Measurements from ENCODE around the gene EXOC3L1. TPM values are rescaled to one million over a fixed set of nuclear protein-coding genes. Genes with fewer than 3 reads are reported as not detected.

The EXOC3L1 gene, protein sequence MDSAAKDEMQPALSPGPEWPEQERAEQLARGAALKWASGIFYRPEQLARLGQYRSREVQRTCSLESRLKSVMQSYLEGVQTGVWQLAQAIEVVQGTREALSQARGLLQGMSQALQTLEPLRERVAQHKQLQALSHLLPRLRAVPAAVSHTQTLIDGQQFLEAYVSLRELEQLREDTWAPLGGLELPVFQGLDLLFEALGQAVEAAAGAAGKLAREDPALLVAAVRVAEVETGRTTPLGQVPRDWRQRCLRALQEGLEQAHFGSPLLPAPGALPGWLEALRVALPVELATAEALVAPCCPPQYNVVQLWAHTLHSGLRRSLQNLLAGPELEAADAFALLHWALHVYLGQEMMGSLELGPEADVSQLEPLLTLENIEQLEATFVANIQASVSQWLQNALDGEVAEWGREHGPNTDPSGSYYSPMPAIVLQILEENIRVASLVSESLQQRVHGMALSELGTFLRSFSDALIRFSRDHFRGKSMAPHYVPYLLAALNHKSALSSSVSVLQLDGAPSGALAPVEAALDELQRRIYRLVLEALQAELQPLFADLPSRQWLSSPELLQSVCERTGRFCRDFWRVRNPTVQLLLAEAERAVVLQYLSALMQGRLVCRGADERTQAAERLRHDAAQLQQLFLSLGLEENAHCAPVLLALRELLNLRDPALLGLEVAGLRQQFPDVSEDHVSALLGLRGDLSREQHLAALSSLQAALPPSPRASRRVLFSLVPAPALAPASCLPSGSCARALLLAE
- 0.13 TPM in 1 of 2 replicates, not detected in the other for total RNA-seq

DNA sequence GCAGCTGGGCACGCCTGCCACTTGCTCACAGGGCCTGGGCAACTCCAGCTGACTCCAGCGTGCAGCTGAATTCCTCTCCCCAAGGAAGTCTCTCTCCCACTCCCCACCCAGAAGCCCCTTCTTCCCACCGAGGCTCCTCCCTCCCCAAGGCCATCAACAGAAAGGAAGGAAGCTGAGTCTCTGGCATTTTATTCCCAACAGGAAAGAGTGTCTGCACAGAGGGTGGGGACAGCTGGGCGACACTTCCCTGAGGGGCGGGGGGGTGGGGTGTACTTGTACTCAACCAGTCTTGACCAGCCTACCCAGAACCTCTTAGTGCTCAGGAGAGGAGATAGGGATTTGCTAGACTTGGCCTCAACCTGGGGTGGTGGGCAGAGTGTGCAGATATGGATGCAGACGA lies at the start of gene EXOC3L1:
Gene EXOC3L1, minus strand, starts transcription at position 96 of the 400 bp plus-strand sequence. CDS start 460 bp downstream, outside the sequence.

DNA sequence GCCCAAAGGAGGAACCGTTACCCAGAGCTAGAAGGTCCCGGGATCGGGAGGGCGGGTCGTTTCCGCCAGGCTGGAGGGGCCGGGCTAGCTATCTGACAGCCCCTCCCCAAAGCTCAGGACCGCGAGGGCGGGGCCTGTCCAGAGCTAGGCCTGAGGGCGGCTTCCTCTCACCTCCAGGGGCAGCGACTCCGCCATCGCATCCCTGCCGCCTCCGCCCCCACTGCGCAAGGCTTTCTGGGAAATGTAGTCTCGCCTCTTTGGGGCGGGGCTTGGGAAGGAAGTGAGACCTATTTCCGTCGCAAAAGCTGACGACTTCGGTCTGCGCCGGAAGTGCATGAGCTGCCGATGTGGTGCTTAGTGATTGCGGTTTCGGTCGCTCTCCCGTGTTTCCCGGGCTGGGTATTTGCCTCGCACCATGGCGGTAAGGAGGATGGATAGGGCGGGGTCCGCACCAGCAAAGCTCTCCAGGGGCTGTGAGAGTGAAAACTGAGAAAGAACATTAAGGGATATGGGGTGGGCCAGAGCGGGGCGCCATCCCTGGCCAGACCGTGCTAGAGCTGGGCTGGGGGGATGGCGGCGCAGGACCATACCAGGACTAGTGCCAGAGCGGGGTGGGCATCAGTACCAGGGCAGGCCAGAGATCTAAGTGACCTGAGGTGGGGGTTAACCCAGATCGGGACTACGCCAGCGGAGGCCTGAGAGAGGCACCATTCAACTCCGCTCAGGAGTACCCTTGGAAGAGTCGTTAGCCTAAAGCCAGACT lies 37.0 kb upstream of the EXOC3L1 start, which contains the start of gene TMEM208:
Gene TMEM208, plus strand, starts transcription at position 327 of the 763 bp plus-strand sequence. Its CDS starts 89 bp downstream, at position 416.

DNA sequence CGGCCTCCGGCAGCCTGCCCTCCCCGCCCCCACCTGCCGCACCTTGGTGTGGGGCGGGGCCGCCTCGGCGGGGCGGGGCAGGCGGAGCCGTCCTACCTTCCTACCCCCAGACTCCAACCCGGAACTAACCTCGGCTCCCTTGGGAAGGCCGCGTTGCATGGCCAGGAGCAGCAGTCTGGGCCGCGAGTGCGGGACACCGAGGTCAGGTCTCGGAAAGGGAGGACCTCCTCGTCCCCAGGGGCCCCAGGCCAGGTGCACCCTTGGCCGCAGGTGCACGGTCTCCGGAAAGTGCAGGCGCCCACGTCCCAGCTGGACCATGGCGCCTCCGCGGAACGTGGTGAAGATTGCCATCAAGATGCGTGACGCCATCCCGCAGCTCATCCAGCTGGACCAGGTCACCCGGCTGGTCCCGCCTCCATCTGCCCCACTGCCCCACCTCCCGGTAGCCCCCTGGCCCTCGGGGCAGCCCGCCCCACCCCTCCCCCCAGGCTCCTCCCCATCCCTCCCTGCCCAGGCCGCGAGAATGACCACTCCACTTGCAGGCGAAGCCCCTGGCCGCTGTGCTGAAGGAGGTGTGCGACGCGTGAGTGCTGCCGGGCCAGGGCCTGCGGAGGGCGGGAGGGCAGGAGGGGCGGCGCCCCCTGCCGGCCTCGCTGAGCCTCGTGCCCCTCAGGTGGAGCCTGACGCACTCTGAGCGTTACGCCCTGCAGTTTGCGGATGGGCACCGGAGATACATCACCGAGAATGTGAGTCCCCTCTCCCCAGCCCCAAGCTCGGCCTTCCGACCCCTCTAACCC lies 9.3 kb upstream of the EXOC3L1 start, which contains the start of gene ELMO3:
Gene ELMO3, plus strand, starts transcription at position 121 of the 797 bp plus-strand sequence. Its CDS starts 196 bp downstream, at position 317.

DNA sequence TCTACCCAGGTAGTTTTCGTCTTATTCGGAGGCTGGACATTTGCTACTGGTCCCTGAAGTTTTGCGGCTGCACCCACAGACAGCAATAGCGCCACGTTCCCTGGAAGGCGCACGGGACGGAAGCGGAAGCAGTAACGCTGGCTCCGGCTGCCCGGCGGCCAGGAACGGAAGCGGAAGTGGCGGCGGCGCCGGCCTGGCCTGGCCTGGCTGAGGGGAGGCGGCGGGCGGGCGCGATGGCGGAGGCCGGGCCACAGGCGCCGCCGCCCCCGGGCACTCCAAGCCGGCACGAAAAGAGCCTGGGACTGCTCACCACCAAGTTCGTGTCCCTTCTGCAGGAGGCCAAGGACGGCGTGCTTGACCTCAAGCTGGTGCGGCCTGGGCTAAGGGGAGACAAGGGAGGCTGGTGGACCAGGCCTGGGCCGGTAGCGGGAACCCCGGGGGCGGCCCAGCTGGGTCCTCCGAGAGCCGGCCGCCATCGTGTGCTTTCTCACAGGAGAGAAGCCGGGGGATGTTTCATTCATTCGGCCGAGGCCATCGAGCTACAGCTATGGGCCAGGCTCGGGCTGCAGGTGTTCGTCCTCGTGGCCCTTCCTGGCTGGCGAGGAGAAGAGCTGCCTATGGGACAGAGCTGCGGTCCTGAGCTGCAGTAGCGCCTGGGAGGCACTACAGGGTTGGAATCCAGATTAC lies 2.2 kb upstream of the EXOC3L1 start, which contains the start of gene E2F4:
Gene E2F4, plus strand, starts transcription at position 161 of the 687 bp plus-strand sequence. Its CDS starts 73 bp downstream, at position 234.

DNA sequence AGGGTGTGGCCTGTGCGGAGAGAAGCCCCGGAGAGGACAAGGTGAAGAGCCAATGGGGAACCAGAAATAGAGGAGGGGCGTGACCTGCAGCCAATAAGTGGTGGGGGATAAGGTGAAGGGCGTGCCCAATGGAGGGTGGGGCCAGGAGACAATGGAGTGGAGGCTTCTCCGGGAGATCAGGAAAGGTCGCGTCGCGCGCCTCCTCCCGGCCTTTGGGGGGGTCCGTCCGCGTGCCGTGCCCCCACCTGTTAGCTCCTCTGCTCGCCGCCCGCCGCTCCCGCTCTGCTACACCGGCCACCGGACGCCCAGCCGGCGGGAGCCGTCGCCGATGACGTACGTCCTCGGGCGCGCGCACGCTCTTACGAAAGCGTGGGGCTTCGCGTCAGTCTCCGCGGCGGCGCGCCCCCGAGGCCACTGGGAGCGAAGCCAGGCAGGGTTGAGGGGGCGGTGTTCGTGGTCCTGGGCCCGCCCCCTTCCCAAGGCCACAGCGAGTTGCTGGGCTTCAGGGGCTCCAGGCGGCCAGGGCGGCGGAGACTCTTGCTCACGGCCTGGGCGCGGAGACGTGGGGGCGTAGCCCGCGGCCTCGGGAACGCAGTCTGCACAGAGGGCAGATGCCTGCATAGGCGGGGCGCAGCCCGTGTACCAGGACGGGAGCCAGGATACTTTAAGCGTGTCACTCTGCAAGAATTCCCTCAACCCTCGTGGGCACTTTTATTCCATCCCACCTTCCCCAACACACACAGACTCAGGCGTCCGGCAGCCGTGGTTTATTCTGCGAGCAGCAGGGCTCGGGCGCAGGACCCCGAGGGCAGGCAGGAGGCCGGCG lies 6.1 kb downstream of the EXOC3L1 start, which contains the start of gene MATCAP1:
Gene MATCAP1, minus strand, starts transcription at position 337 of the 826 bp plus-strand sequence. CDS start 3,353 bp downstream, outside the sequence.

DNA sequence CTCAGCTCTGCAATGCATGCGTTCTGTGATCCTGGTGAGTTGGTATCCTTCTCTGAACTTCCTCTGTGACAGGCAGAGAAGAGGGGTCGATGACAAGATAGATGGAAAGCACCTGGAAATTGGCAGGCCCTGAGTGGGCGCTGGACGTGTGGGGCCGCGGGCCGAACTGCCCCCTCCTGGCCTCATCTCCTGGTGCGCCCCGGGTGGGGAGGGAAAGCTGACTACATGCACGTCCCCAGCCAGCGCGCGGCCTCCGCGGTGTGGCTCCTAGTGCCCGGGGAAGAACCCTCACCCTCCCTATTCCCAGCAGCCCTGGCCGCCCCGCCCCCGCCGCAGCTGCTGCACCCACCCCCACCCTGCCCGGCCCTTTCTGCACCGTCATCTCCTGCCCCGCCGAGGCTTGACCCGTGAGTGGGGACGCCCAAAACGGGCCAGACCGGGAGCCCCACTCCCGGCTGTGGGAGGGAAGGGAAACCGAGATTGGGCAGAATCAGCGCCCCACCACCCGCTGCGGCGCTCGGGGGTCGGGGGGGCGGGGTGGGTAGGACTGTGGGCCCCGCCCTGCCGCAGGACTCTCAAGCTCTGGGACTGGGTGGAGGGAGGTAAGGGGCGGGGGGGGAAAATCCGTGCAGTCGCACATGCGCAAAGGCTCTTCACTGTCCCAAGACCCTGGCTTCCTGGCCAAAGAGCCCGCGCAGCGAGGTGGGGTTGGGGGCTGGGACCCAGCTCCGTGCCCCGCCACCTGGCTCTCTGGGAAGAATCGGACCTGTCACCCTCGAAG lies 19.6 kb downstream of the EXOC3L1 start, which contains the start of gene NOL3:
Gene NOL3, plus strand, starts transcription at position 371 of the 781 bp plus-strand sequence.

DNA sequence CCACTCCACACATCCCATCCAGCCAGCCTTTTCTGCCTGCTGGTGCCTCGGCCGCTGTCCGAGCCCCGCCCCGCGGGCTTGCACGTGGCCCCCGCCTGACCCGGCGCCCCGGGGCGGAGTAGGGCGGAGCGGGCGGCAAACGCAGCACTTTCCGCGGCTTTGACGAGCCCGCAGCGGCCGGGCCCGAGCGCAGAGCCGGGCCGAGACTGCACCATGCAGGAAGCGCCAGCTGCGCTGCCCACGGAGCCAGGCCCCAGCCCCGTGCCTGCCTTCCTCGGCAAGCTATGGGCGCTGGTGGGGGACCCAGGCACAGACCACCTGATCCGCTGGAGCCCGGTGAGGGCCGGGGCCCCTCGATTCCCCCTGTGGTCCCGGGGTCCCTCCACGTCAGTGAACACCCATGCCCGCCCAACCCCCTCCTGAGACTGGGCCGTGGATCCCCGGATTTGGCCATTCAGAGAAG lies 25.3 kb downstream of the EXOC3L1 start, which contains the start of gene HSF4:
Gene HSF4, plus strand, starts transcription at position 147 of the 463 bp plus-strand sequence. Its CDS starts 67 bp downstream, at position 214.

DNA sequence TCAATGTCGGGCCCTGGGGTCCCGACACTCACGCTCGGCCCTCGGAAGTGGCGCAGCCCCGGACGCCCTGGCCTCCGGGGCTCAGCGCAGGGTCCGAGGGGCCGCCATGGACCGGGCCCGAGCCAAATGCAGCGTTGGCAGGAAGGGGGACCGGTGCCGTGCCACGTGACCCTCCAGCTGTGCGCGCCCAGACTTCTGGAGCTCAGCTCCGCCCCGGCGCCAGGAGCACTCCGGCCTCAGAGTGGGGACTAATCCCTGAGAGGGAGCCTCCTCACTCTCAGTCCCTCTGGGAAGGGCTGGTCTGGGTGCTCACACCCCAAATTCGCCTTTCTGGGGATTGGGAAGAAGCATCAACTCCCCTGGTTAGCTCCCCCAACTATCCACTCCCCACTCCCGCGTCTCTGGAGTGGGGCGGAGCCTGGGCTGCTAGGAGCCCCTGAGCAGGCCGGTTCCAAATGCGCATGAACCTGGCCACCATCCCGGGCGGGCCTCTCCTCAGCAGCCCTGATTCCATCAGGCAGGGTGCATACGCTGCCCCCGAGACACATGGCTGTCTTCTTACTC lies 39.0 kb downstream of the EXOC3L1 start, which contains the start of gene B3GNT9:
Gene B3GNT9, minus strand, starts transcription at position 166 of the 564 bp plus-strand sequence. CDS start 513 bp downstream, outside the sequence.

Other genes starting within 250 kb of the EXOC3L1 start
- gene CES3, start 228.9 kb downstream of the EXOC3L1 start, total RNA-seq: under 0.01 and 0.38 TPM in 2 replicates
- gene CES4A, start 201.5 kb downstream of the EXOC3L1 start, total RNA-seq: 0.98 and 2.4 TPM in 2 replicates
- 27.5 and 70.4 TPM in 2 replicates for gene CBFB, start 161.0 kb downstream of the EXOC3L1 start, total RNA-seq
- gene PHAF1, start 80.2 kb downstream of the EXOC3L1 start, total RNA-seq: 12.4 and 17.3 TPM in 2 replicates
- gene B3GNT9, start 39.1 kb downstream of the EXOC3L1 start, total RNA-seq: 5.7 and 13.3 TPM in 2 replicates
- 14.7 and 21.8 TPM in 2 replicates for gene TRADD, start 30.2 kb downstream of the EXOC3L1 start, total RNA-seq
- 5.7 and 18.8 TPM in 2 replicates for gene FBXL8, start 30.2 kb downstream of the EXOC3L1 start, total RNA-seq
- gene HSF4, start 25.4 kb downstream of the EXOC3L1 start, total RNA-seq: 0.65 and 10.3 TPM in 2 replicates
- 27.7 and 30.3 TPM in 2 replicates for gene NOL3, start 19.6 kb downstream of the EXOC3L1 start, total RNA-seq
- 6.2 and 16.0 TPM in 2 replicates for gene MATCAP1, start 6.2 kb downstream of the EXOC3L1 start, total RNA-seq
- 75.2 and 102 TPM in 2 replicates for gene E2F4, start 2.0 kb upstream of the EXOC3L1 start, total RNA-seq
- 0.49 and 2.3 TPM in 2 replicates for gene ELMO3, start 9.0 kb upstream of the EXOC3L1 start, total RNA-seq
- 44.3 and 45.6 TPM in 2 replicates for gene TMEM208, start 37.0 kb upstream of the EXOC3L1 start, total RNA-seq
- gene FHOD1, start 57.3 kb upstream of the EXOC3L1 start, total RNA-seq: 22.2 and 29.8 TPM in 2 replicates
- 0.33 and 0.51 TPM in 2 replicates for gene SLC9A5, start 58.8 kb upstream of the EXOC3L1 start, total RNA-seq
- gene PLEKHG4, start 89.4 kb upstream of the EXOC3L1 start, total RNA-seq: 8.8 and 16.4 TPM in 2 replicates
- 0.16 and 0.38 TPM in 2 replicates for gene KCTD19, start 136.6 kb upstream of the EXOC3L1 start, total RNA-seq
- gene LRRC36, start 136.7 kb upstream of the EXOC3L1 start, total RNA-seq: 0.16 TPM in 1 of 2 replicates, not detected in the other
- 2.0 and 2.9 TPM in 2 replicates for gene TPPP3, start 203.4 kb upstream of the EXOC3L1 start, total RNA-seq
- 3.6 and 9.6 TPM in 2 replicates for gene ZDHHC1, start 226.3 kb upstream of the EXOC3L1 start, total RNA-seq
- gene HSD11B2, start 241.0 kb upstream of the EXOC3L1 start, total RNA-seq: 0.38 and 0.98 TPM in 2 replicates

Data from mesangial cell (primary cell).